Trophoblast cell (in vitro differentiated cells and primary cell): Measurements from ENCODE around the gene PSMF1.
"Not testable (repeated sequence)": the region's sequence is repeated elsewhere in the genome, so short reads cannot be mapped to it uniquely, and the experiment has no call there.

Source experiments
- DNase-seq, 2 donors: peaks; one replicate each; pipeline ENCODE4 v3.0.0-alpha.2; 2016
- H2AFZ ChIP-seq: 2 replicates; pipeline ENCODE4 v1.6.1; 2013; ENCODE audit warnings: low read length, moderate library complexity, mild to moderate bottlenecking; ENCODE audit not compliant: insufficient read depth, poor library complexity
- H2AK5ac ChIP-seq: 2 replicates; pipeline ENCODE4 v1.6.1; 2013; ENCODE audit warnings: mild to moderate bottlenecking, low read length
- H2BK120ac ChIP-seq: 2 replicates; pipeline ENCODE4 v1.6.1; 2013; ENCODE audit warnings: low read length, mild to moderate bottlenecking, moderate library complexity; ENCODE audit not compliant: insufficient read depth, poor library complexity
- H2BK12ac ChIP-seq: 2 replicates; pipeline ENCODE4 v1.6.1; 2013; ENCODE audit warnings: mild to moderate bottlenecking, low read length, moderate library complexity
- H2BK5ac ChIP-seq: 2 replicates; pipeline ENCODE4 v1.6.1; 2013; ENCODE audit warnings: low read length, low read depth, moderate library complexity, mild to moderate bottlenecking; ENCODE audit not compliant: poor library complexity
- H3K14ac ChIP-seq: 2 replicates; pipeline ENCODE4 v1.6.1; 2013; ENCODE audit warnings: mild to moderate bottlenecking, low read length
- H3K18ac ChIP-seq: 2 replicates; pipeline ENCODE4 v1.6.1; 2013; ENCODE audit warnings: mild to moderate bottlenecking, low read length
- H3K23ac ChIP-seq: 2 replicates; pipeline ENCODE4 v1.6.1; 2013; ENCODE audit warnings: low read length
- H3K27ac ChIP-seq: 2 replicates; pipeline ENCODE4 v1.5.1; 2013; ENCODE audit warnings: low read depth, mild to moderate bottlenecking, inconsistent platforms, low read length, moderate library complexity
- H3K27me3 ChIP-seq: 2 replicates; pipeline ENCODE4 v1.6.1; 2013; ENCODE audit warnings: inconsistent platforms, mild to moderate bottlenecking, low read length, moderate library complexity; ENCODE audit not compliant: insufficient read depth
- H3K36me3 ChIP-seq, 2 experiments: 1 replicate in 1 of 2; 2 replicates in 1 of 2; pipeline ENCODE4 v1.6.1; 2013; ENCODE audit warnings: low read length in 2 of 2, mild to moderate bottlenecking in 2 of 2, moderate library complexity in 1 of 2; ENCODE audit not compliant: insufficient read depth in 2 of 2, control insufficient read depth in 1 of 2
- H3K4ac ChIP-seq: 2 replicates; pipeline ENCODE4 v1.6.1; 2013; ENCODE audit warnings: low read depth, mild to moderate bottlenecking, low read length, moderate library complexity
- H3K4me1 ChIP-seq, 2 experiments: 1 replicate in 1 of 2; 2 replicates in 1 of 2; pipeline ENCODE4 v1.6.1; 2013; ENCODE audit warnings: low read length in 2 of 2, mild to moderate bottlenecking in 2 of 2, moderate library complexity in 1 of 2; ENCODE audit not compliant: insufficient read depth in 2 of 2, control insufficient read depth in 1 of 2
- H3K4me2 ChIP-seq: 2 replicates; pipeline ENCODE4 v1.6.1; 2013; ENCODE audit warnings: inconsistent platforms, mild to moderate bottlenecking, low read length, moderate library complexity
- H3K4me3 ChIP-seq: 2 replicates; pipeline ENCODE4 v1.5.1; 2013; ENCODE audit warnings: mild to moderate bottlenecking, low read depth, low read length, inconsistent platforms
- H3K79me1 ChIP-seq: one replicate; pipeline ENCODE4 v1.6.1; 2013; ENCODE audit warnings: low read length
- H3K79me2 ChIP-seq: 2 replicates; pipeline ENCODE4 v1.6.1; 2013; ENCODE audit warnings: low read length, mild to moderate bottlenecking; ENCODE audit not compliant: control insufficient read depth, insufficient read depth, poor library complexity
- H3K9ac ChIP-seq: 2 replicates; pipeline ENCODE4 v1.6.1; 2013; ENCODE audit warnings: mild to moderate bottlenecking, low read length
- H3K9me3 ChIP-seq: 2 replicates; pipeline ENCODE4 v1.6.1; 2013; ENCODE audit warnings: low read depth, mild to moderate bottlenecking, control low read depth, inconsistent platforms, low read length; ENCODE audit not compliant: insufficient read depth
- H4K12ac ChIP-seq: 2 replicates; pipeline ENCODE4 v1.6.1; 2013; ENCODE audit warnings: low read depth, mild to moderate bottlenecking, low read length, moderate library complexity
- H4K8ac ChIP-seq: 2 replicates; pipeline ENCODE4 v1.6.1; 2013; ENCODE audit warnings: low read depth, mild to moderate bottlenecking, low read length, moderate library complexity
- H4K91ac ChIP-seq: one replicate; pipeline ENCODE4 v1.6.1; 2013; ENCODE audit warnings: low read depth, mild to moderate bottlenecking, low read length, moderate library complexity
- WGBS: extraction: QIAGEN DNeasy Blood & Tissue Kit; methylation state at CpG from one replicate; pipeline ENCODE4 v1.1.7; 2013; ENCODE audit warnings: missing lambda C conversion rate; ENCODE audit not compliant: insufficient read length, insufficient coverage; ENCODE audit errors: extremely low coverage; 5-methylcytosine and 5-hydroxymethylcytosine counted together

PSMF1 gene

DNA sequence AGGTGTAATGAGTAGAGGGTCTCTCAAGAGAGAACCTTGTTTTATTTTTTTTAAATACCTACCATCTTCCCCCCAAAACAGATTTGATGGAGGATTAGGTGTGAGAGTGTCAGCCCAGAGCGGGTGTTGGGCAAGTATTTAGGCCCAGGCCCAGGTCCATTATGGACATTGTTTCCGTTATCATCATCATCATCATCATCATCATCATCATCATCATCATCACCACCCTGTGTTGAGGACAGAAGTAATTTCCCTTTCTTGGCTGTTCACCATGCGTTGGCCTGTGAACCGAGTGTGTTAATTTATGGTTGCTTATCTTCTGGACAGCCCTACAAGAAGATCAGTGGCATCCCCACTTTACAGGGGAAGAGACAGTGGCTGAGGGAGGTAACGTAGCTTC is 28.6 kb downstream of the PSMF1 start:
- Histone ChIP-seq H2AFZ (no peak overlapping the region), H3K36me3 (peaks cover 14 to 26% of the 10 kb centered on the region in 2 experiments), H3K4ac (no peak overlapping the region), H4K12ac (no peak overlapping the region), H2AK5ac (no peak overlapping the region), H3K27ac (no peak overlapping the region), H3K9ac (peak overlapping the region; percentile 4), H3K79me1 (no peaks in the 10 kb centered on the region), H3K18ac (no peak overlapping the region), H2BK5ac (no peak overlapping the region), H3K4me3 (no peak overlapping the region), H4K8ac (no peak overlapping the region), H3K4me1 (no peaks in the 10 kb centered on the region), H3K23ac (no peak overlapping the region), H3K4me2 (no peak overlapping the region), H3K14ac (no peak overlapping the region), H4K91ac (no peak overlapping the region), H3K79me2 (no peaks in the 10 kb centered on the region), H3K9me3 (peaks cover 3% of the 10 kb centered on the region), H2BK120ac (no peak overlapping the region), H2BK12ac (no peak overlapping the region), H3K27me3 (no peaks in the 10 kb centered on the region)
- no peak for DNase-seq
- no CpG with 5 or more reads among the region's 5 CpGs for WGBS

GRCh38 chr20:1149812-1150211 is 31.4 kb downstream of the PSMF1 start:
- not testable (repeated sequence) for H3K9me3 ChIP-seq, H4K91ac ChIP-seq, H3K27me3 ChIP-seq, H3K27ac ChIP-seq, H3K18ac ChIP-seq, H3K9ac ChIP-seq, H2AFZ ChIP-seq, H3K4me1 ChIP-seq, H3K4ac ChIP-seq, DNase-seq, H2BK12ac ChIP-seq, H2AK5ac ChIP-seq, H3K14ac ChIP-seq, H3K4me3 ChIP-seq, H3K79me1 ChIP-seq, H3K4me2 ChIP-seq, H3K23ac ChIP-seq, H4K12ac ChIP-seq, H4K8ac ChIP-seq, H2BK120ac ChIP-seq, H2BK5ac ChIP-seq, H3K79me2 ChIP-seq
- no CpG with 5 or more reads among the region's 2 CpGs for WGBS
- peaks cover 12 to 29% of the 10 kb centered on the region in 2 experiments for H3K36me3 ChIP-seq

- Histone ChIP-seq H3K79me1 (no peaks in the 10 kb centered on the region), H3K27me3 (no peaks in the 10 kb centered on the region), H3K18ac (no peak overlapping the region), H3K4me2 (no peak overlapping the region), H3K23ac (no peak overlapping the region), H4K8ac (no peak overlapping the region), H3K36me3 (peaks cover 11 to 30% of the 10 kb centered on the region in 2 experiments), H3K79me2 (no peaks in the 10 kb centered on the region), H2BK120ac (no peak overlapping the region), H3K4me3 (no peak overlapping the region), H3K9ac (no peak overlapping the region), H4K91ac (no peak overlapping the region), H2AFZ (no peak overlapping the region), H3K27ac (no peak overlapping the region), H3K9me3 (peaks cover 3% of the 10 kb centered on the region), H2AK5ac (no peak overlapping the region), H2BK5ac (no peak overlapping the region), H3K4me1 (no peaks in the 10 kb centered on the region), H4K12ac (no peak overlapping the region), H3K14ac (no peak overlapping the region), H3K4ac (no peak overlapping the region), H2BK12ac (no peak overlapping the region)
- WGBS = no CpG with 5 or more reads among the region's 4 CpGs
- DNase-seq = peak in 1 of 2 donors; percentile 1
Measured at GRCh38 chr20:1150218-1150617, 31.8 kb downstream of the PSMF1 start.

DNA sequence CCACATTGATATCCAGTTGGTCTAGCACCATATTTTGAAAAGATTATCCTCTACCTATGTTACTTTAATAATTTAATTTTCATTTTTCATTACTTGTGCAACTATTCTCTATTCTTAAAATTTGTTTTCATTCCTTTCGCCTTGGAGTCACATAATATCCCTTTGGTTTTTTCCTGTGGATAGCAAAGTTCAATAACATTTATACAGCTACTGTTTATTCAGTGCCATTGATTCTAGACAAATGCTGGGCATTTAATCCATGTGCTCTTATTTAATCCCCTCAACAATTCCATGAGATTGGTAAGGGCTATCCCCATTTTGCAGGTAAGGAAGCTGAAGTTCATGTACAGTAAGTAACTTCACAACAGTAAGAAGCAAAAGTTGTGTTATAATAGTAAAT is 32.6 kb downstream of the PSMF1 start:
- H2AK5ac ChIP-seq = no peak overlapping the region
- no peak overlapping the region for H4K91ac ChIP-seq
- H3K9me3 ChIP-seq = peaks cover 3% of the 10 kb centered on the region
- H3K4me3 ChIP-seq = no peak overlapping the region
- H3K27ac ChIP-seq = no peak overlapping the region
- no peak overlapping the region for H3K9ac ChIP-seq
- H3K79me2 ChIP-seq = no peaks in the 10 kb centered on the region
- H2BK5ac ChIP-seq = no peak overlapping the region
- H4K12ac ChIP-seq = no peak overlapping the region
- WGBS = no CpG with 5 or more reads among the region's 1 CpG
- H3K4me1 ChIP-seq = no peaks in the 10 kb centered on the region
- H4K8ac ChIP-seq = no peak overlapping the region
- H2BK120ac ChIP-seq = no peak overlapping the region
- H3K79me1 ChIP-seq = no peaks in the 10 kb centered on the region
- H2BK12ac ChIP-seq = no peak overlapping the region
- H3K27me3 ChIP-seq = no peaks in the 10 kb centered on the region
- H3K23ac ChIP-seq = no peak overlapping the region
- H3K14ac ChIP-seq = no peak overlapping the region
- no peak overlapping the region for H3K4me2 ChIP-seq
- no peak overlapping the region for H3K4ac ChIP-seq
- no peak overlapping the region for H3K18ac ChIP-seq
- peaks cover 9 to 25% of the 10 kb centered on the region in 2 experiments for H3K36me3 ChIP-seq
- DNase-seq = no peak
- no peak overlapping the region for H2AFZ ChIP-seq
